ENCODE measurements around the gene SLC17A8. TPM values are rescaled to one million over a fixed set of nuclear protein-coding genes. Genes with fewer than 3 reads are reported as not detected.

Gene SLC17A8
- total RNA-seq, 1 experiment from 2014 or later: not detected

DNA sequence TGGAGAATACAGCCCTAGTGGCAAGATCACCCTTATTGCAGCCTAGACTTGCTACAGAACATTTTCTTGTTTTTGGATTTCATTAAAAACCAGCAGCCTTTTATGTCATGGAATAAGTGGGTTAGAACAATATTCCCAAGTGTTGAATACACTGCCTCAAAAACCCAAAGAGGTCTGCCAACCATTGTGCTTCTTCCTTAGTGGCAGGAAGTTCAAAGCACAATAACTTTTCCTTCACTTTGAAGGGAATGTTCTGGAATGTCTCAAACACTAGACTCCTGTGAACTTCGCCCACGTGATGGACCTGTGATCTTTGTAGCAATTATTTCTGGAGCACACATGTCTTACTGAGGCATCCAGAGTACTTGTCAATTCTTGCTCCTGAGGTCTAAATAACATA lies 8.5 kb downstream of the SLC17A8 start:
- no peak overlapping the region for H3K4me2 ChIP-seq (ENCODE audit: insufficient read depth, insufficient read length, low read length)
- H2AK5ac ChIP-seq (ENCODE audit: insufficient read length, low read length): no peak overlapping the region
- H3K4ac ChIP-seq (ENCODE audit: low read depth, low read length): no peak overlapping the region
- H2BK20ac ChIP-seq (ENCODE audit: low read depth, low read length, poor library complexity, severe bottlenecking): no peak overlapping the region
- no peaks in the 10 kb centered on the region for H3K23me2 ChIP-seq (ENCODE audit: insufficient read length, low read depth, low read length, poor library complexity, severe bottlenecking)
- H3T11ph ChIP-seq (ENCODE audit: low read length): no peak overlapping the region
- H3K79me1 ChIP-seq (ENCODE audit: insufficient read depth, low read depth, low read length, poor library complexity, severe bottlenecking): no peaks in the 10 kb centered on the region
- H3K27ac Mint-ChIP-seq: no peak overlapping the region
- no peak overlapping the region for H4K5ac ChIP-seq (ENCODE audit: insufficient read length, low read depth, low read length)
- no peak overlapping the region for H3K27ac ChIP-seq (ENCODE audit: insufficient read length, low read depth, low read length)
- TF ChIP-seq CTCF (conservative IDR thresholded peaks at IDR 0.05): no peak
- H3K79me2 ChIP-seq (ENCODE audit: insufficient read depth, low read length): no peaks in the 10 kb centered on the region
- no peak for DNase-seq
- no peaks in the 10 kb centered on the region for H3K4me1 ChIP-seq (ENCODE audit: insufficient read depth, low read length)
- H3K27me3 ChIP-seq (ENCODE audit: insufficient read depth, low read length): no peaks in the 10 kb centered on the region
- no peak overlapping the region for H4K91ac ChIP-seq (ENCODE audit: insufficient read length, low read depth, low read length)
- no peak overlapping the region for H4K8ac ChIP-seq (replicated peaks; ENCODE audit: insufficient read length, low read depth, low read length)
- H3K27me3 Mint-ChIP-seq (ENCODE audit: low read depth): no peaks in the 10 kb centered on the region; the same call in 1 of the 2 replicates
- no peak overlapping the region for H3K9ac ChIP-seq (ENCODE audit: extremely low read depth, insufficient read length, low read length)
- no peaks in the 10 kb centered on the region for H3K9me3 ChIP-seq (ENCODE audit: control insufficient read depth, low read depth, low read length)
- no peak overlapping the region for H3K18ac ChIP-seq (ENCODE audit: insufficient read length, low read depth, low read length)
- peaks cover 0 to 2% of the 10 kb centered on the region in 2 experiments; a peak in 2 of 4 replicates for H3K4me1 Mint-ChIP-seq
- no CpG with 5 or more reads among the region's 2 CpGs for WGBS (ENCODE audit: extremely low coverage, insufficient read length, low lambda C conversion rate)
- no peak overlapping the region for H2BK5ac ChIP-seq (ENCODE audit: insufficient read length, low read length)
- H2BK120ac ChIP-seq (ENCODE audit: low read depth, low read length, poor library complexity, severe bottlenecking): no peak overlapping the region
- H3K4me3 Mint-ChIP-seq: no peak overlapping the region
- no peak overlapping the region for H2BK12ac ChIP-seq (ENCODE audit: insufficient read length, low read depth, low read length)
- no peak overlapping the region for H3K14ac ChIP-seq (ENCODE audit: insufficient read depth, low read length)
- no peak overlapping the region for H2AFZ ChIP-seq (ENCODE audit: low read length)
- H3K23ac ChIP-seq (ENCODE audit: insufficient read length, low read depth, low read length): no peak overlapping the region
- H3K36me3 Mint-ChIP-seq (ENCODE audit: insufficient read depth in 1 of 3, low read depth in 3 of 3): peaks cover 4 to 6% (median 5%) of the 10 kb centered on the region in 3 experiments; a peak in 5 of 7 replicates
- H4K20me1 ChIP-seq (ENCODE audit: control insufficient read depth, insufficient read depth, insufficient read length): no peaks in the 10 kb centered on the region
- no peak overlapping the region for H2BK15ac ChIP-seq (ENCODE audit: low read depth, low read length)
- H3K9me3 Mint-ChIP-seq: peaks cover 5% of the 10 kb centered on the region in 2 experiments
- no peak overlapping the region for H3K56ac ChIP-seq (ENCODE audit: insufficient read length, low read depth, low read length)
